Ascending aorta (tissue), 2 donors: ENCODE data around the gene TUBA4A. TPM values are rescaled to one million over a fixed set of nuclear protein-coding genes. Genes with fewer than 3 reads are reported as not detected.
A peak's percentile ranks its signal among the peaks of the same experiment; 100 is the strongest.

Experiments used
- DNase-seq, 2 donors: peaks; one replicate each; pipeline ENCODE4 v3.0.0-alpha.2; 2019; ENCODE audit warnings: low spot score in 2 of 2
- H3K27ac ChIP-seq, 2 donors: fragments of 200-600 bp; sonication (generic); one replicate each; pipeline ENCODE4 v1.5.1; 2016 to 2017; ENCODE audit warnings: mild to moderate bottlenecking in 1 of 2
- H3K27me3 ChIP-seq: fragments of 200-600 bp; sonication (generic); one replicate; pipeline ENCODE4 v1.5.1; 2017
- H3K36me3 ChIP-seq, 2 donors: fragments of 200-600 bp; sonication (generic); one replicate each; pipeline ENCODE4 v1.5.1; 2016
- H3K4me1 ChIP-seq, 2 donors: fragments of 200-600 bp; sonication (generic); one replicate each; pipeline ENCODE4 v1.5.1; 2016 to 2017; ENCODE audit warnings: mild to moderate bottlenecking in 1 of 2
- H3K4me3 ChIP-seq, 2 donors: fragments of 200-600 bp; sonication (generic); one replicate each; pipeline ENCODE4 v1.5.1; 2016 to 2017; ENCODE audit warnings: mild to moderate bottlenecking in 1 of 2
- H3K9me3 ChIP-seq, 2 donors: fragments of 200-600 bp; sonication (generic); one replicate each; pipeline ENCODE4 v1.5.1; 2016
- CTCF ChIP-seq, 3 experiments: fragments of 200-600 bp in 2 of 3; fragments of 450-650 bp in 1 of 3; sonication (generic) in 2 of 3; IDR thresholded peaks; one replicate each; pipeline ENCODE4 v1.5.1; 2016 to 2019; ENCODE audit warnings: antibody characterized with exemption in 3 of 3, mild to moderate bottlenecking in 1 of 3, moderate library complexity in 1 of 3
- intact Hi-C: fragments of 100-400 bp; cut with DNase I; formaldehyde crosslinking; loops from one replicate; pipeline ENCODE4 v1.15.1; 2023
- total RNA-seq: library from RNA; depleted of rRNA; stranded (reverse); fragments of >200 nt; gene quantifications from one replicate; pipeline ENCODE4 v1.1.0, GENCODE V29; 2016

Gene TUBA4A
- total RNA-seq, 1 donor from 2014 or later, result 71.1 TPM

GRCh38 chr2:219248845-219249202, 4.9 kb downstream of the TUBA4A start:
- TF ChIP-seq CTCF (IDR thresholded peaks at IDR 0.05), result no peak
- no peak for DNase-seq
- peak overlapping the region; percentile 11 to 46 for H3K4me3 ChIP-seq
- H3K4me1 ChIP-seq, result peaks cover 24 to 65% of the 10 kb centered on the region in 2 donors
- no peaks in the 10 kb centered on the region for H3K9me3 ChIP-seq
- H3K36me3 ChIP-seq, result peaks cover 9 to 23% of the 10 kb centered on the region in 2 donors
- peak overlapping the region; percentile 96 to 99 for H3K27ac ChIP-seq
- no peaks in the 10 kb centered on the region for H3K27me3 ChIP-seq
- intact Hi-C loops, result loop anchor here (1.0 kb wide), 4 partner anchors 25 to 139 kb away; partner anchors contain the start of genes DNAJB2 and ZFAND2B

- Histone ChIP-seq H3K9me3 (no peaks in the 10 kb centered on the region), H3K36me3 (peaks cover 9 to 23% of the 10 kb centered on the region in 2 donors), H3K27me3 (no peaks in the 10 kb centered on the region), H3K4me1 (peaks cover 24 to 65% of the 10 kb centered on the region in 2 donors), H3K27ac (peak overlapping the region; percentile 96 to 99), H3K4me3 (peak overlapping the region in 1 of 2 donors; percentile 46)
- TF ChIP-seq CTCF (IDR thresholded peaks at IDR 0.05), result no peak
- intact Hi-C loops, result no loop called here
- no peak for DNase-seq
These were observed 5.8 kb downstream of the TUBA4A start for GRCh38 chr2:219247678-219248642.

DNA sequence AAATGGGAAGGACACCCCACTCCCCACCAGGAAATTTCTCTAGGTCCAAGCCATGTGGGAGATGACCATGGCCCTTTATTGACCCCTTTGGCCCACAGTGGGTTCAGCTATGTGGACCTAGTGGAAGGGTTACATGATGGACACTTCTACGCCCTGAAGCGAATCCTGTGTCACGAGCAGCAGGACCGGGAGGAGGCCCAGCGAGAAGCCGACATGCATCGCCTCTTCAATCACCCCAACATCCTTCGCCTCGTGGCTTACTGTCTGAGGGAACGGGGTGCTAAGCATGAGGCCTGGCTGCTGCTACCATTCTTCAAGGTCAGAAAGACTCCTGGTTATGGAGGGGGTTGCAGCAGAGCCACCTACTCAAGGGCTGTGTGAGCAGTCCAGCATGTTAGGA, 7.2 kb downstream of the TUBA4A start:
- H3K4me1 ChIP-seq, result peaks cover 24 to 52% of the 10 kb centered on the region in 2 donors

GRCh38 chr2:219245899-219246230, 7.9 kb downstream of the TUBA4A start:
- peak overlapping the region; percentile 82 to 96 for H3K4me3 ChIP-seq
- no peaks in the 10 kb centered on the region for H3K27me3 ChIP-seq
- H3K36me3 ChIP-seq, result peaks cover 9 to 16% of the 10 kb centered on the region in 2 donors
- no peak for TF ChIP-seq CTCF (IDR thresholded peaks at IDR 0.05)
- no peak for DNase-seq
- intact Hi-C loops, result loop anchor here (1.0 kb wide), 3 partner anchors 17 to 49 kb away; partner anchors contain the start of genes ANKZF1, ATG9A and DNAJB2
- peaks cover 24 to 45% of the 10 kb centered on the region in 2 donors for H3K4me1 ChIP-seq
- H3K9me3 ChIP-seq, result no peaks in the 10 kb centered on the region
- H3K27ac ChIP-seq, result peak overlapping the region; percentile 96 to 99

More for the DNA sequence above, 7.2 kb downstream of the TUBA4A start:
- Histone ChIP-seq H3K4me3 (peak overlapping the region in 1 of 2 donors; percentile 96), H3K36me3 (peaks cover 9 to 23% of the 10 kb centered on the region in 2 donors), H3K27me3 (no peaks in the 10 kb centered on the region), H3K27ac (peak overlapping the region; percentile 96 to 99), H3K9me3 (no peaks in the 10 kb centered on the region)
- no peak for DNase-seq
- intact Hi-C loops, result no loop called here
- no peak for TF ChIP-seq CTCF (IDR thresholded peaks at IDR 0.05)

- H3K27ac ChIP-seq, result peak within 1 kb of the TSS; percentile 96 to 99
- peaks cover 20 to 40% of the 10 kb centered on the region in 2 donors for H3K4me1 ChIP-seq
- peak within 1 kb of the TSS; percentile 82 to 96 for H3K4me3 ChIP-seq
- intact Hi-C loops, result loop anchor here (1.0 kb wide), 3 partner anchors 16 to 50 kb away; partner anchors contain the start of genes ANKZF1, ATG9A and DNAJB2
- H3K36me3 ChIP-seq, result peaks cover 9 to 10% of the 10 kb centered on the region in 2 donors
- DNase-seq, result peak; percentile 69 to 97
- no peaks in the 10 kb centered on the region for H3K27me3 ChIP-seq
- TF ChIP-seq CTCF (IDR thresholded peaks at IDR 0.05), result no peak
- no peaks in the 10 kb centered on the region for H3K9me3 ChIP-seq
These were observed 8.4 kb downstream of the TUBA4A start, which contains the start of the genes GLB1L and STK16 for GRCh38 chr2:219245148-219245898. Gene GLB1L, minus strand, starts transcription at chr2:219245444. Its CDS starts 1,871 bp downstream, at chr2:219243573. Gene STK16, plus strand, starts transcription at chr2:219245479. Its CDS starts 521 bp downstream, at chr2:219246000.
